ENCODE data around the gene SKI.

Gene SKI

DNA sequence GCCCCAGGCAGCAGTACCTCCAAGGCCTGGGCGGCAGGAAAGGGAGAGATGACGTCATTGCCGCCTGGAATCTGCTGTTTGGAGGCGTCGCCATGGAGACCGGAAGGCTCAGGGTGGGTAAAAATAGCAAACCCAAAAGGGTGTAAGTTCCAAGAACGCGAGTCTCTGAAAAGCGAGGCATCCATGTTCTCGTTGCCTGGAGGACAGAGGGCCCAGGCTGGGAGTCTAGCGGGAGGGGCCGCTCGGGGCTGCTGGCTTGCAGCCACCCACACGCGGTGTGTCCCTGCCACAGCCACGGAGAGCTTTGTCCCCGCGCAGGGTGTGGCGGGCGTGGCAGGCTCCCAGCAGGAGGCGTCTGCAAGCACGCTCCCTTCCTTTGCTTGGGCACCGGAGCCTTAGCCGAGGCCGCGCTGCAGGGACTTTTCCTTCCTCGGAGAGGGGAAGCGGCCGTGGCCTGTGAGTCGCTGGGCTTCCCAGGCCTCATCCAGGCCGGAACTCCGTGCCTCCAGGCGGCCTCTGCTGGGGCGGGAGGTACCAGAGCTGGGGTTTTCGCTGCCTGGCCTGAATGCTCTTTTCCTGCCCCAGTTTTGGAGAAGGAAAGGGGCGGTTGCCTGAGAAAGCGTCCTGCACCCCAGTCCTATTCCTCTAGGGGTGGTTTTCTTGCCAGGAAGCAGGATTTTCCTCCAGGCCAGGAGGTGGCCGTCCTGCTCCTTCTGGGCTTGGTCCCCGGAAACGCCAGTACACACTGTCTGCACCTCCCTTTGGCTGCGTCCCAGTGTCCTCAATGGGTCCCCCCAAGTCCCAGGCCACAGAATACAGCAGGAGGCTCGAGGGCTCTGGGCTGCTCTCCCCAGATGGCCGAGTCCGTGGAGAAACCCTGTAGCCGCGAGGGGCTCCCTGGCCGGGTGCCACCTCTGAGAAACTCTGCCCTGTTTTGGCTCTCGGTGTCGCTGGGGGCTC, 15.3 kb upstream of the SKI start:
- no peaks in the 10 kb centered on the region for H3K36me3 ChIP-seq (ENCODE audit: insufficient read depth, low read length)
- H3K4me3 ChIP-seq (ENCODE audit: low read depth in 1 of 2, low read length in 2 of 2), result peak overlapping the region; percentile 1 to 56
- H3K27ac ChIP-seq (ENCODE audit: low read depth, low read length), result peak overlapping the region; percentile 89
- peaks cover 47% of the 10 kb centered on the region for H3K4me1 ChIP-seq (ENCODE audit: insufficient read depth, low read length)
- H3K27me3 ChIP-seq (ENCODE audit: control insufficient read depth in 1 of 2, insufficient read depth in 2 of 2, low read length in 2 of 2), result no peaks in the 10 kb centered on the region
- H3K9me3 ChIP-seq (ENCODE audit: low read length), result no peaks in the 10 kb centered on the region
- peak overlapping the region; percentile 83 for H3K9ac ChIP-seq (ENCODE audit: low read length)

DNA sequence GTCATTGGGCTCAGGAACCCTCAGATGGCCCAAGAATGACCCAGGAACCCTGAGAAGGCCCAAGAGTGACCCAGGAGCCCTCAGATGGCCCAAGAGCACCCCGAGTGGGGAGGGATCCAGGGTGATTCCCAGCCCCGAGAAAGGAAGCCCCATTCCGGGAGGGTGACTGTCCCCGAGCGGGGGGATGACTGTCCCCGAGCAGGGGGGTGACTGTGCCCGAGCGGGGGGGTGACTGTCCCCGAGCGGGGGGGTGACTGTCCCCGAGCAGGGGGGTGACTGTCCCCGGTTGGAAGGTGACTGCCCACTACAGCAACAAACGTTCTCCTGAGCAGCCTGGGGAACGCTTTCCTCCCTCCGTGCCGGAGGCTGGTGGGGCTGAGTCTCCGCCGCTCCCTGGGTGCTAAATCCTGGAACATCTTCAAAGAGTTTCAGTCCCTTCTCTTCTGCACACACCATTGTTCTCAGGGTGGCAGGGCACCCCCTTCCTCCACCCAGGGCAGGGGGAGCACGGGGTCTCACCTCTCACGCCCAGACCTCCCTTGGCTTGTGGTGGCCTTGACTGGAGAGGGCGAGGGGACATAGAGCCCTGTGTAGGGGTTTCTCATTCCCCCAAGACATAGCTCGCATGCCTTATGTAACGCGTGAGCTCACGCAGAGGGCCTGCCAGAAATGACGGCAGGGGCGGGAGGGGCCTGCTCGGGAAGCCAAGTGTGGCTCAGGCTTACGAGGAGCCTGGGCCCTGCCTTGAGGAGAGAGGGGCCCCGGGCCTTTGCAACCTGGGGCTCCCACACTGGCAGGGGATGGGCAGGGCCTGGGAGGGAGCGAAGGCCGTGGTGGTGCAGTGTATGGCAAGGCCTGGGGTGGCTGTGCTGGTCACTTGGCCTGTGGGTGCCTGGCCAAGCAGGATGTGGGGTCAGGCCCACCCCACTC, 14.3 kb upstream of the SKI start:
- Histone ChIP-seq H3K36me3 (ENCODE audit: insufficient read depth, low read length) (no peaks in the 10 kb centered on the region), H3K4me1 (ENCODE audit: insufficient read depth, low read length) (peaks cover 37% of the 10 kb centered on the region), H3K27me3 (ENCODE audit: control insufficient read depth in 1 of 2, insufficient read depth in 2 of 2, low read length in 2 of 2) (no peaks in the 10 kb centered on the region), H3K9me3 (ENCODE audit: low read length) (no peaks in the 10 kb centered on the region), H3K27ac (ENCODE audit: low read depth, low read length) (peak overlapping the region; percentile 89), H3K4me3 (ENCODE audit: low read depth in 1 of 2, low read length in 2 of 2) (peak overlapping the region; percentile 16 to 56), H3K9ac (ENCODE audit: low read length) (peak overlapping the region; percentile 83)

DNA sequence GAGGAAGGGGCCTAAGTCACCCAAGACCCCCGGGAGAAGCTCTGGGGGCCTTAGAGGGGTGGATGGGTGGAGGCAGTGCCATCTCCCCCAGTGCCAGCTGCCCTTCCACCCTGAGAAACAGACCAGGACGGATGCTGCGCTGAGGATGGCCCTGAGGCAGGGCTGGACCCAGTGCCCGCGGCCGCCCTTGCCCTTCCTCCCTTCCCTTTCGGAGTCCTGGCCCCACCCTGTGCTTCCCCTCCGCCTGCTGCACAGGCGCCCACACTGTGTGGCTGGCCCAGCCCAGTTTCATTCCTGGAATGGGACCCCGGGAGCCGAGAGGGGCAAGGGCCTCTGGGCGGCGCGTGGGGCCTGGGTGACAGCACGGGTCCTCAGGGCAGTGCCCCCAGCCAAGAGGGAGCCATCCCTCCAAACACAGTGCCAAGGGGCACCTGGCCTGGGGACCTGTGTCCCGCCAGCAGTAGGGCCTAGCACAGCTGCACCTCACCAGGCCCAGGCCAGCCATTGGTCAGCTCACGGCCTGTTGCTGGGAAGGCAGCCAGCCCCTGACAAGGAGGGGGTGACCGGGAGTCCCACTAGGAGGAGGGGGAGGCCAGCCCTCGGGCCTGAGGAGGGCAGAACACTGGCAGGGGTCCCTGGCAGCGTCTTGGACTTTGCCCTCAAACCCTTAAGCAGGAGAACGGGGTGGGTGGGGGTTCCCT, 13.4 kb upstream of the SKI start:
- no peaks in the 10 kb centered on the region for H3K9me3 ChIP-seq (ENCODE audit: low read length)
- peak overlapping the region; percentile 83 for H3K9ac ChIP-seq (ENCODE audit: low read length)
- H3K27ac ChIP-seq (ENCODE audit: low read depth, low read length), result peak overlapping the region; percentile 89
- no peaks in the 10 kb centered on the region for H3K27me3 ChIP-seq (ENCODE audit: control insufficient read depth in 1 of 2, insufficient read depth in 2 of 2, low read length in 2 of 2)
- no peaks in the 10 kb centered on the region for H3K36me3 ChIP-seq (ENCODE audit: insufficient read depth, low read length)
- H3K4me3 ChIP-seq (ENCODE audit: low read depth in 1 of 2, low read length in 2 of 2), result peak overlapping the region in 1 of 2 donors; percentile 16
- H3K4me1 ChIP-seq (ENCODE audit: insufficient read depth, low read length), result peaks cover 31% of the 10 kb centered on the region

DNA sequence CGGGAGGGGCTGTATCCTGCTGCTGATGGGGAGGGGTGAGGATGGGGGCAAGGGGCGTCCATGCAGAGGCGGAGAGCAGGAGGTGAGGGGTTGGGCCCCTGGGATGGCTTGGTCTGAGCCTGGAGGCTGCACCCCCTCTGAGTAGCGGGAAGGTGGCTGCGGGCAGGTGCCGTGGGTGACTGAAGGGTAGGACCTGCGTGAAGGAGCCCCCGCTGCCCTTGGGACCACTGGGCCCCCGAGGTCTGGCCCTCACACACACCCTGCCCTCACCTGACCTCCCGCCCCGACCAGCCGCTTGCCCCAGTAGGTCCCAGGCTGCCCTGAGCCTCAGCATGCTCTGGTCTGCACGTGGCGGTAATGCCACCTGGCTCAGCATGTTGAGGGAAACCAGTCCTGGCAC, 12.8 kb upstream of the SKI start:
- no peak overlapping the region for H3K9ac ChIP-seq (ENCODE audit: low read length)
- H3K4me3 ChIP-seq (ENCODE audit: low read depth in 1 of 2, low read length in 2 of 2), result no peak overlapping the region
- H3K9me3 ChIP-seq (ENCODE audit: low read length), result no peaks in the 10 kb centered on the region
- H3K4me1 ChIP-seq (ENCODE audit: insufficient read depth, low read length), result peaks cover 31% of the 10 kb centered on the region
- H3K27me3 ChIP-seq (ENCODE audit: control insufficient read depth in 1 of 2, insufficient read depth in 2 of 2, low read length in 2 of 2), result no peaks in the 10 kb centered on the region
- no peaks in the 10 kb centered on the region for H3K36me3 ChIP-seq (ENCODE audit: insufficient read depth, low read length)
- H3K27ac ChIP-seq (ENCODE audit: low read depth, low read length), result peak overlapping the region; percentile 89

DNA sequence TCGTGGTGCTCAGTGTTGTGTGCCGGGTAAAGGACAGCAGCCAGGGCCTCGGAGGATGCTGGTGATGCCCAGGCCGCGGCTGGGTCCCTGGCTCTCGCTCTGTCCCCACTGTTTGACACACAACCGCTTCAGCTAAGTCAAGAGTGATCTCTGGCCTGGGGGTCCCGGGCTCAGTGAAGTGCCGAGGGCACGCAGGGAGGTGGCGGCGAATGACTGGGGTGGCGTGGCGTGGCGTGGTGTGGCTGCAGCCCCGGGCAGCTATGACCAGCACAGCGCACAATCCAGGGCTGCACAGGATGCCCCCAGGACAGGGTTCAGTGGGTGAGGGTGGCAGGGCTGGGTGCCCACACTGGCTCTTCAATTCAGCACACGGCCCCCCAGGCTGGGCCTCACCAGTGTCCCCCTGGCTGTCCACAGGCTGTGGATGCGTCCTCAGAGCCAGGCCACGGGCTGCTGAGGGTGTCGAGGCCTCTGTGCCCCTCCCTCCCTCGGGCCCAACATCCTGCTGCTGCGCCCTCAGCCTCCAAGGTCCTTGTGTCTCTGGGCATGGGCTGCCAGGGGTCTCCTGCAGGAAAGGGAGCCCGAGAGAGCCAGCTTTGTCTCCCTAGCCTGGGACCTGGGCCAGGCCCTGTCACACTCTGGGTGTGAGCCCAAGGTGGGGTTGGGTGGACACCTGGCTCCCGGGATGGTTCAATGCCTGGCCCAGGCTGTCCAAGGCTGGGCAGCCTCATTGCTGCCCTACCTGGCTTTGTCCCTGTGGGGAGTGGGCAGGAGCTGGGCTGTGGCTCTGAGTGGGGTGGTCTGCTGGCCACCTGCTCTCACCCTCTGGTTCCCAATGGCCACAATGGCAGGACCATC, 12.0 kb upstream of the SKI start:
- no peaks in the 10 kb centered on the region for H3K27me3 ChIP-seq (ENCODE audit: control insufficient read depth in 1 of 2, insufficient read depth in 2 of 2, low read length in 2 of 2)
- no peak overlapping the region for H3K4me3 ChIP-seq (ENCODE audit: low read depth in 1 of 2, low read length in 2 of 2)
- no peaks in the 10 kb centered on the region for H3K9me3 ChIP-seq (ENCODE audit: low read length)
- no peaks in the 10 kb centered on the region for H3K36me3 ChIP-seq (ENCODE audit: insufficient read depth, low read length)
- H3K9ac ChIP-seq (ENCODE audit: low read length), result no peak overlapping the region
- no peak overlapping the region for H3K27ac ChIP-seq (ENCODE audit: low read depth, low read length)
- peaks cover 31% of the 10 kb centered on the region for H3K4me1 ChIP-seq (ENCODE audit: insufficient read depth, low read length)

DNA sequence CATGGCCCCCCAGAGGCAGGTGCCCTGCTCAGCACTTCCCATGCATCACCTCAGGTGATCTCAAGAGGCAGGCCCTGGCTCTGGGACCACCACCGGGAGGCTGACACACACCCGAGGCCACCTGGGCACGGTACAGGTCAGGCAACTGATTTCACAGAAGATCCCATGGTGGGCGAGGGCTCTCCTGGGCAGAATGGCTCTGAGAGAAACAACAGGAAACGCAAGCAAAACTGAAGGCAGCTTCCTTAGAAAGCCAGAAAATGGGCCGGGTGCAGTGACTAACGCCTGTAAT, 11.4 kb upstream of the SKI start:
- no peaks in the 10 kb centered on the region for H3K36me3 ChIP-seq (ENCODE audit: insufficient read depth, low read length)

DNA sequence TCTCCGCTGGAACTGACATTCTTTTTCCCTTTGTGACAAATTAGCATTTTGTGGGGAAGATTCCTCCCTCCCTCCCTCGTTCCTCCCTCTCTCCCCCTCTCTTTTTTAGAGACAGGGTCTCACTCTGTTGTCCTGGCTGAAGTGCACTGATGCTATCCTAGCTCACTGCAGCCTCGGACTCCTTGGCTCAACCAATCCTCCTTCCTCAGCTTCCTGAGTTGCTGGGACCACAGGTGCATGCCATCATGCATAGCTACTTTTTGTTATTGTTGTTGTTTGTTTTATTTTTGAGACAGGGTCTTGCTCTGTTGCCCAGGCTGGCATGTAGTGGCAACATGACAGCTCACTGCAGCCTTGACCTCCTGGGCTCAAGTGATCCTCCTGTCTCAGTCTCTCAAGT, 6.8 kb upstream of the SKI start:
- H3K27ac ChIP-seq (ENCODE audit: low read depth, low read length), result no peak overlapping the region
- H3K4me3 ChIP-seq (ENCODE audit: low read depth in 1 of 2, low read length in 2 of 2), result no peak overlapping the region
- H3K4me1 ChIP-seq (ENCODE audit: insufficient read depth, low read length), result no peaks in the 10 kb centered on the region
- H3K9ac ChIP-seq (ENCODE audit: low read length), result no peak overlapping the region
- no peaks in the 10 kb centered on the region for H3K27me3 ChIP-seq (ENCODE audit: control insufficient read depth in 1 of 2, insufficient read depth in 2 of 2, low read length in 2 of 2)
- no peaks in the 10 kb centered on the region for H3K9me3 ChIP-seq (ENCODE audit: low read length)
- H3K36me3 ChIP-seq (ENCODE audit: insufficient read depth, low read length), result no peaks in the 10 kb centered on the region

More for the DNA sequence above, 11.4 kb upstream of the SKI start:
- Histone ChIP-seq H3K4me1 (ENCODE audit: insufficient read depth, low read length) (peaks cover 31% of the 10 kb centered on the region), H3K27me3 (ENCODE audit: control insufficient read depth in 1 of 2, insufficient read depth in 2 of 2, low read length in 2 of 2) (no peaks in the 10 kb centered on the region), H3K27ac (ENCODE audit: low read depth, low read length) (no peak overlapping the region), H3K9ac (ENCODE audit: low read length) (no peak overlapping the region), H3K4me3 (ENCODE audit: low read depth in 1 of 2, low read length in 2 of 2) (no peak overlapping the region), H3K9me3 (ENCODE audit: low read length) (no peaks in the 10 kb centered on the region)

DNA sequence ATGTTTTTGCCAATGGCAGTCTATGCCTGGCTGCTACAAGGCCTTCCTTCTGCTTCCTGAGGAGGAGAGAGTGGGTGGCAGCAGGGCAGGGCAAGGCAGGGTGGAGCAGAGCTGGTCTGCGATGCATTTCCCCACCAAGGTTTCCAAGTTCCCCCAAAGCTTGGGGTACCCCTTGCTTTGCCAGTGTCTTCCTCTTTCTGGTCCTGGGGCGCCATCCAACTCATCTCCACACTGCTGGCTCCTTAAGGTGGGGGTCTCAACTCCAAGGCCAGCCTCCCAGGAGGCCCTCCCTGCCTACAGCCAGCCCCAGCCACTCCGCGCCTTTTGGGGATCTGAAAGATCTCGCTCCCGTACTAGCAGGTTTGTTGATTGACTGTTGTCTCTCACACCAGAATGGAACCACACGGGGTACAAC, 3.9 kb upstream of the SKI start:
- Histone ChIP-seq H3K9me3 (ENCODE audit: low read length) (no peaks in the 10 kb centered on the region), H3K9ac (ENCODE audit: low read length) (no peak overlapping the region), H3K4me1 (ENCODE audit: insufficient read depth, low read length) (no peaks in the 10 kb centered on the region), H3K27ac (ENCODE audit: low read depth, low read length) (no peak overlapping the region), H3K36me3 (ENCODE audit: insufficient read depth, low read length) (no peaks in the 10 kb centered on the region), H3K27me3 (ENCODE audit: control insufficient read depth in 1 of 2, insufficient read depth in 2 of 2, low read length in 2 of 2) (no peaks in the 10 kb centered on the region), H3K4me3 (ENCODE audit: low read depth in 1 of 2, low read length in 2 of 2) (no peak overlapping the region)

DNA sequence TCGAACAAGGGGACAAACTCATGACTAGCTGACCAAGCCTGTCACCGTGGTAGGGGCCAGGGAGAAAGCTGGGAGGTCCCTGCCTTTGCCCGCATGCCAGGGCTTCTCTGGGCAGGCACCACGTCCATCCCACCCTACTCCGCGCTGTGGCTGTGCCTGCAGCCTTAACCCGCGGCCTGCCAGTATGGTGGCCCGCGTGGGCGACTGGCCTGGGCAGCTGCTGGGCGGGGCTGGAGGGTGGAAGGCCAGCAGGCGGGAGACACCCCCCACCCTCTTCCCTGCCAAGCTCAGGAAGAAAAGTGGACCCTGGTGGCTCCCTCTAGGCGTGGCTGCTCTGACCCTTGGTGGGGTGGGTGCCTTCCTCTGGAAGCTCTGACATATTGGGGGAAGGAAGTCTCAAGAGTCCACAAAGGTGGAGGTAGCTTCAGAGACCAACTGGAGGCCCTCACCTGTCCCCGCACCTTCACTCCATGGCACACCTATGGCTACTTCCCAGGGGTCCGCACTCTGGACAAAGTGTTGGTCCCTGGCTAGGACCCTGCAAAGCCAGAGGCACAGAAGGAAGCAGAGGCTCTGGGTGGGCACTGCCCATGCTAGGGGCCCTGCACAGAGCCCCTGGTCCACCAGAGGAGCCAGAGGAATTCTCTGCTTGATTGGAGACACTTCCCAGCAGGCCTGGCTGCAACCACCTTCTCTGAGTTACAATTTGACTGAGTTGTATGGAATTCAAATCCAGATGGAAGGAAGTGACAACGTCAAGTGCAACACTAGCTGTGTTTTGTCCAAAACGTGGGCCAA, 3.3 kb upstream of the SKI start:
- H3K27me3 ChIP-seq (ENCODE audit: control insufficient read depth in 1 of 2, insufficient read depth in 2 of 2, low read length in 2 of 2), result no peaks in the 10 kb centered on the region
- H3K4me1 ChIP-seq (ENCODE audit: insufficient read depth, low read length), result no peaks in the 10 kb centered on the region
- H3K4me3 ChIP-seq (ENCODE audit: low read depth in 1 of 2, low read length in 2 of 2), result no peak overlapping the region
- H3K9me3 ChIP-seq (ENCODE audit: low read length), result no peaks in the 10 kb centered on the region
- no peaks in the 10 kb centered on the region for H3K36me3 ChIP-seq (ENCODE audit: insufficient read depth, low read length)
- H3K27ac ChIP-seq (ENCODE audit: low read depth, low read length), result no peak overlapping the region
- H3K9ac ChIP-seq (ENCODE audit: low read length), result no peak overlapping the region
